GM23338 (cell line): ENCODE results near the gene CADPS2. TPM values are rescaled to one million over a fixed set of nuclear protein-coding genes. Genes with fewer than 3 reads are reported as not detected.

Experiments used
- ATAC-seq: fragments of 200-7000 bp; cut with Tn5 transposase; 3 replicates; pipeline ENCODE4 v1.9.1; 2020
- DNase-seq: peaks from one replicate; pipeline ENCODE4 v3.0.0-alpha.2; 2015; ENCODE audit warnings: low spot score
- H2AFZ ChIP-seq: fragments of 200-600 bp; sonication (generic); 2 replicates; pipeline ENCODE4 v1.8.0; 2016; ENCODE audit warnings: antibody characterized with exemption, mild to moderate bottlenecking, moderate library complexity
- H3F3A ChIP-seq: fragments of 200-600 bp; sonication (generic); replicated peaks from 2 replicates; pipeline ENCODE4 v1.8.0; 2017; ENCODE audit warnings: antibody characterized with exemption, mixed run types, low read depth
- H3K27ac ChIP-seq: fragments of 200-600 bp; sonication (generic); 2 replicates; pipeline ENCODE4 v1.6.1; 2016; ENCODE audit warnings: low read depth
- H3K27me3 ChIP-seq: fragments of 200-600 bp; sonication (generic); 2 replicates; pipeline ENCODE4 v1.8.0; 2016; ENCODE audit warnings: mild to moderate bottlenecking, mixed run types, moderate library complexity; ENCODE audit not compliant: insufficient read depth
- H3K36me3 ChIP-seq: fragments of 200-600 bp; sonication (generic); 2 replicates; pipeline ENCODE4 v1.8.0; 2016; ENCODE audit warnings: mild to moderate bottlenecking; ENCODE audit not compliant: insufficient read depth
- H3K4me1 ChIP-seq: fragments of 200-600 bp; sonication (generic); 2 replicates; pipeline ENCODE4 v1.8.0; 2016; ENCODE audit warnings: mild to moderate bottlenecking, moderate library complexity; ENCODE audit not compliant: insufficient read depth
- H3K4me2 ChIP-seq: fragments of 200-600 bp; sonication (generic); 2 replicates; pipeline ENCODE4 v1.7.1; 2017; ENCODE audit warnings: mixed run types
- H3K4me3 ChIP-seq: fragments of 200-600 bp; sonication (generic); 2 replicates; pipeline ENCODE4 v1.6.1; 2016; ENCODE audit warnings: mixed run types
- H3K79me2 ChIP-seq: fragments of 200-600 bp; sonication (generic); replicated peaks from 2 replicates; pipeline ENCODE4 v1.8.0; 2017; ENCODE audit warnings: mild to moderate bottlenecking; ENCODE audit not compliant: insufficient read depth
- H3K9me2 ChIP-seq: fragments of 200-600 bp; sonication (generic); 2 replicates; pipeline ENCODE4 v1.8.0; 2017; ENCODE audit not compliant: insufficient read depth
- H4K20me1 ChIP-seq: fragments of 200-600 bp; sonication (generic); replicated peaks from 2 replicates; pipeline ENCODE4 v1.8.0; 2017; ENCODE audit warnings: mild to moderate bottlenecking; ENCODE audit not compliant: insufficient read depth
- H3K27ac Mint-ChIP-seq: 2 replicates; pipeline ENCODE4 v1.8.0; 2020; ENCODE audit warnings: inconsistent platforms, mild to moderate bottlenecking, moderate library complexity, mixed read lengths
- H3K27me3 Mint-ChIP-seq: 3 replicates; pipeline ENCODE4 v1.8.0; 2022; ENCODE audit warnings: low read depth, mild to moderate bottlenecking, moderate library complexity, mixed read lengths, inconsistent platforms; ENCODE audit not compliant: insufficient read depth, poor library complexity
- H3K36me3 Mint-ChIP-seq: 3 replicates; pipeline ENCODE4 v1.8.0; 2021; ENCODE audit warnings: low read depth, mild to moderate bottlenecking, inconsistent platforms, moderate library complexity, mixed read lengths
- H3K4me1 Mint-ChIP-seq: 3 replicates; pipeline ENCODE4 v1.8.0; 2020; ENCODE audit warnings: mild to moderate bottlenecking, inconsistent platforms, mixed read lengths
- H3K4me3 Mint-ChIP-seq: 3 replicates; pipeline ENCODE4 v1.8.0; 2021; ENCODE audit warnings: moderate library complexity, mild to moderate bottlenecking, inconsistent platforms, mixed read lengths
- H3K9me3 Mint-ChIP-seq: 3 replicates; pipeline ENCODE4 v1.8.0; 2020; ENCODE audit warnings: moderate library complexity, mild to moderate bottlenecking, inconsistent platforms, mixed read lengths
- CREB1 ChIP-seq: fragments of 250-450 bp; sonication (Bioruptor Pico); IDR thresholded peaks from 2 replicates; pipeline ENCODE4 v1.5.0; 2020; ENCODE audit warnings: low read depth, mild to moderate bottlenecking, moderate library complexity
- CTCF ChIP-seq, 2 experiments: fragments of 200-600 bp in 1 of 2; sonication (generic) in 1 of 2; conservative IDR thresholded peaks; 2 replicates each; pipeline versions ENCODE4 v1.5.1 to v1.6.1; 2016 to 2017; ENCODE audit warnings: antibody characterized with exemption in 2 of 2, low read depth in 2 of 2, mild to moderate bottlenecking in 2 of 2, moderate library complexity in 1 of 2
- ETS1 ChIP-seq: IDR thresholded peaks from 2 replicates; pipeline ENCODE4 v1.6.1; 2016; ENCODE audit warnings: antibody characterized with exemption
- EZH2 ChIP-seq: fragments of 200-600 bp; sonication (generic); IDR thresholded peaks from one replicate; pipeline ENCODE4 v1.8.0; 2017; ENCODE audit warnings: antibody characterized with exemption, mild to moderate bottlenecking, low read depth; ENCODE audit not compliant: unreplicated experiment
- EZH2phosphoT487 ChIP-seq: fragments of 200-600 bp; sonication (generic); IDR thresholded peaks from one replicate; pipeline ENCODE4 v1.8.1; 2018; ENCODE audit warnings: antibody characterized with exemption; ENCODE audit not compliant: unreplicated experiment
- JUNB ChIP-seq: IDR thresholded peaks from one replicate; pipeline ENCODE4 v1.6.1; 2016; ENCODE audit warnings: antibody characterized with exemption; ENCODE audit not compliant: unreplicated experiment
- NANOG ChIP-seq: IDR thresholded peaks from 2 replicates; pipeline ENCODE4 v1.6.1; 2016; ENCODE audit warnings: antibody characterized with exemption, borderline replicate concordance
- POLR2AphosphoS5 ChIP-seq: IDR thresholded peaks from 2 replicates; pipeline ENCODE4 v1.6.1; 2016; ENCODE audit warnings: antibody characterized with exemption, low read depth
- REST ChIP-seq: IDR thresholded peaks from one replicate; pipeline ENCODE4 v1.6.1; 2018; ENCODE audit warnings: antibody characterized with exemption; ENCODE audit not compliant: unreplicated experiment
- STAT1 ChIP-seq: IDR thresholded peaks from one replicate; pipeline ENCODE4 v1.6.1; 2016; ENCODE audit warnings: antibody characterized with exemption; ENCODE audit not compliant: unreplicated experiment
- ZNF114 ChIP-seq: fragments of 250-450 bp; sonication (Bioruptor Pico); IDR thresholded peaks from 2 replicates; pipeline ENCODE4 v1.5.0; 2020; ENCODE audit warnings: mild to moderate bottlenecking, moderate library complexity
- ZNF331 ChIP-seq: fragments of 250-450 bp; sonication (Bioruptor Pico); IDR thresholded peaks from 2 replicates; pipeline ENCODE4 v1.5.0; 2020; ENCODE audit warnings: low read depth, mild to moderate bottlenecking, moderate library complexity
- ZNF462 ChIP-seq: fragments of 250-450 bp; sonication (Bioruptor Pico); IDR thresholded peaks from 2 replicates; pipeline ENCODE4 v1.5.0; 2020; ENCODE audit warnings: mild to moderate bottlenecking, moderate library complexity
- polyA plus RNA-seq: library from polyadenylated mRNA; unstranded; fragments of >200 nt; fragmentation: Nextera tagmentation; extraction: Ambion mirVana; gene quantifications from 2 replicates; pipeline ENCODE4 v1.2.1, GENCODE V29; 2016
- total RNA-seq: library from RNA; depleted of rRNA; stranded (reverse); fragments of >200 nt; shearing (Covaris generic); gene quantifications from 2 replicates; pipeline ENCODE4 v1.2.3, GENCODE V29; 2014

CADPS2 gene
- total and polyA plus RNA-seq, 2 experiments from 2014 or later: 16.3 to 36.9 TPM

- TF ChIP-seq ZNF331 (CRISPR knock-in tag) (no peak), EZH2phosphoT487 (no peak), ZNF462 (no peak), STAT1 (no peak), CTCF (conservative IDR thresholded peaks at IDR 0.05; ENCODE audit: low read depth in 2 of 2) (no peak), POLR2AphosphoS5 (no peak), CREB1 (no peak), ETS1 (no peak), EZH2 (no peak), NANOG (no peak), ZNF114 (CRISPR knock-in tag) (no peak), REST (no peak), JUNB (no peak)
- H3K27me3 Mint-ChIP-seq: no peaks in the 10 kb centered on the region
- ATAC-seq: no peak
- H3K4me3 ChIP-seq: no peak overlapping the region
- no peaks in the 10 kb centered on the region for H3K36me3 ChIP-seq
- no peak for DNase-seq
- no peak overlapping the region for H3K4me3 Mint-ChIP-seq
- H3K4me1 ChIP-seq: peaks cover 20% of the 10 kb centered on the region
- no peaks in the 10 kb centered on the region for H3K9me3 Mint-ChIP-seq
- no peaks in the 10 kb centered on the region for H4K20me1 ChIP-seq
- H3K27me3 ChIP-seq: no peaks in the 10 kb centered on the region
- H3K27ac Mint-ChIP-seq: no peak overlapping the region
- no peak overlapping the region for H3K4me2 ChIP-seq
- H3K79me2 ChIP-seq: no peaks in the 10 kb centered on the region; the same call in 1 of the 2 replicates
- H3F3A ChIP-seq: no peaks in the 10 kb centered on the region
- H3K9me2 ChIP-seq: no peaks in the 10 kb centered on the region
- H2AFZ ChIP-seq: no peak overlapping the region
- no peak overlapping the region for H3K27ac ChIP-seq
- H3K4me1 Mint-ChIP-seq: peaks cover 48% of the 10 kb centered on the region
- H3K36me3 Mint-ChIP-seq: no peaks in the 10 kb centered on the region
These were observed 119.7 kb downstream of the CADPS2 start for GRCh38 chr7:122766593-122766992.
